Activated naive CD4-positive, alpha-beta T cell treated with Interleukin-2 at 50 U/mL for 16 hours (primary cell): Measurements from ENCODE around the gene NUMA1.

Experiments used
- DNase-seq: peaks from one replicate; pipeline ENCODE4 v3.0.0-alpha.2; 2020

Gene NUMA1

GRCh38 chr11:72102631-72102945, 22.2 kb upstream of the NUMA1 start:
- DNase-seq = no peak

- DNase-seq = no peak
These were observed 21.8 kb upstream of the NUMA1 start for GRCh38 chr11:72102162-72102561.

GRCh38 chr11:72100462-72100861, 20.1 kb upstream of the NUMA1 start:
- DNase-seq = no peak

- DNase-seq = no peak
These were observed 19.7 kb upstream of the NUMA1 start for GRCh38 chr11:72100009-72100408.

GRCh38 chr11:72098741-72099140, 18.4 kb upstream of the NUMA1 start:
- DNase-seq = no peak

- peak; percentile 68 for DNase-seq
These were observed 10.9 kb upstream of the NUMA1 start for GRCh38 chr11:72091292-72091691.

- no peak for DNase-seq
These were observed 7.9 kb upstream of the NUMA1 start for GRCh38 chr11:72088076-72088808.

GRCh38 chr11:72085621-72086351, 5.4 kb upstream of the NUMA1 start:
- DNase-seq = no peak

GRCh38 chr11:72084965-72085364, 4.6 kb upstream of the NUMA1 start:
- no peak for DNase-seq

- DNase-seq = no peak
These were observed 3.7 kb upstream of the NUMA1 start for GRCh38 chr11:72084076-72084475.

- no peak for DNase-seq
These were observed 3.1 kb upstream of the NUMA1 start for GRCh38 chr11:72083414-72083813.

- no peak for DNase-seq
These were observed 1.6 kb upstream of the NUMA1 start for GRCh38 chr11:72081821-72082453.

GRCh38 chr11:72081184-72081644, 872 bp upstream of the NUMA1 start:
- no peak for DNase-seq

- DNase-seq = no peak
These were observed 470 bp downstream of the NUMA1 start for GRCh38 chr11:72079819-72080325.

GRCh38 chr11:72078477-72078876, 1.9 kb downstream of the NUMA1 start:
- DNase-seq = no peak

- no peak for DNase-seq
These were observed 4.6 kb downstream of the NUMA1 start for GRCh38 chr11:72075756-72076155.

- DNase-seq = no peak
These were observed 5.2 kb downstream of the NUMA1 start for GRCh38 chr11:72075109-72075508.

GRCh38 chr11:72072348-72072747, 8.0 kb downstream of the NUMA1 start:
- DNase-seq = no peak

GRCh38 chr11:72070491-72070890, 9.9 kb downstream of the NUMA1 start:
- no peak for DNase-seq

GRCh38 chr11:72069787-72070251, 10.5 kb downstream of the NUMA1 start:
- DNase-seq = no peak

GRCh38 chr11:72069200-72069599, 11.1 kb downstream of the NUMA1 start:
- DNase-seq = no peak

- no peak for DNase-seq
These were observed 12.7 kb downstream of the NUMA1 start for GRCh38 chr11:72067676-72068075.

- DNase-seq = no peak
These were observed 13.1 kb downstream of the NUMA1 start for GRCh38 chr11:72067266-72067665.

- no peak for DNase-seq
These were observed 13.5 kb downstream of the NUMA1 start for GRCh38 chr11:72066855-72067254.
